ENCODE results near the gene WDR76. TPM values are rescaled to one million over a fixed set of nuclear protein-coding genes. Genes with fewer than 3 reads are reported as not detected.

WDR76 gene
- total RNA-seq, 4 donors from 2014 or later, result 6.4 to 11.4 (median 10.1) TPM

- TF ChIP-seq, protein P1, sequence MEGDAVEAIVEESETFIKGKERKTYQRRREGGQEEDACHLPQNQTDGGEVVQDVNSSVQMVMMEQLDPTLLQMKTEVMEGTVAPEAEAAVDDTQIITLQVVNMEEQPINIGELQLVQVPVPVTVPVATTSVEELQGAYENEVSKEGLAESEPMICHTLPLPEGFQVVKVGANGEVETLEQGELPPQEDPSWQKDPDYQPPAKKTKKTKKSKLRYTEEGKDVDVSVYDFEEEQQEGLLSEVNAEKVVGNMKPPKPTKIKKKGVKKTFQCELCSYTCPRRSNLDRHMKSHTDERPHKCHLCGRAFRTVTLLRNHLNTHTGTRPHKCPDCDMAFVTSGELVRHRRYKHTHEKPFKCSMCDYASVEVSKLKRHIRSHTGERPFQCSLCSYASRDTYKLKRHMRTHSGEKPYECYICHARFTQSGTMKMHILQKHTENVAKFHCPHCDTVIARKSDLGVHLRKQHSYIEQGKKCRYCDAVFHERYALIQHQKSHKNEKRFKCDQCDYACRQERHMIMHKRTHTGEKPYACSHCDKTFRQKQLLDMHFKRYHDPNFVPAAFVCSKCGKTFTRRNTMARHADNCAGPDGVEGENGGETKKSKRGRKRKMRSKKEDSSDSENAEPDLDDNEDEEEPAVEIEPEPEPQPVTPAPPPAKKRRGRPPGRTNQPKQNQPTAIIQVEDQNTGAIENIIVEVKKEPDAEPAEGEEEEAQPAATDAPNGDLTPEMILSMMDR (IDR thresholded peaks at IDR 0.05), result peak in 2 of 4 experiments; percentile 38 to 50
- TF ChIP-seq EP300 (IDR thresholded peaks at IDR 0.05), result no peak
- Histone ChIP-seq H3K9me3 (no peaks in the 10 kb centered on the region), H3K27ac (no peak overlapping the region), H3K4me1 (no peaks in the 10 kb centered on the region), H3K4me3 (no peak overlapping the region), H3K27me3 (no peaks in the 10 kb centered on the region), H3K36me3 (peaks cover 0 to 16% of the 10 kb centered on the region in 2 donors)
- 35 to 44% methylated on average over 5 to 6 of the region's 6 CpGs for WGBS, 2 donors (ENCODE audit: low coverage in 1 of 2)
- no peak for ATAC-seq
These were observed 45.7 kb downstream of the WDR76 start for GRCh38 chr15:43872416-43873020.

- no peaks in the 10 kb centered on the region for H3K4me1 ChIP-seq
- whole genome bisulfite sequencing, 2 donors (ENCODE audit: low coverage in 1 of 2), result 93 to 100% methylated on average over 1 to 8 of the region's 10 CpGs
- TF ChIP-seq POLR2A (IDR thresholded peaks at IDR 0.05) (no peak), EP300 (IDR thresholded peaks at IDR 0.05) (no peak), POLR2AphosphoS5 (IDR thresholded peaks at IDR 0.05) (no peak)
- H3K36me3 ChIP-seq, result peaks cover 0 to 16% of the 10 kb centered on the region in 2 donors
- H3K27me3 ChIP-seq, result no peaks in the 10 kb centered on the region
- H3K9me3 ChIP-seq, result no peaks in the 10 kb centered on the region
- no peak overlapping the region for H3K27ac ChIP-seq
- H3K4me3 ChIP-seq, result no peak overlapping the region
- no peak for ATAC-seq
These were observed 46.8 kb downstream of the WDR76 start for GRCh38 chr15:43873651-43874050.

- no peak overlapping the region for H3K27ac ChIP-seq
- 100% methylated on average over 2 to 3 of the region's 3 CpGs for WGBS, 2 donors (ENCODE audit: low coverage in 1 of 2)
- no peak for TF ChIP-seq EP300 (IDR thresholded peaks at IDR 0.05)
- TF ChIP-seq, protein P1 (IDR thresholded peaks at IDR 0.05), result no peak
- no peak for TF ChIP-seq POLR2A (IDR thresholded peaks at IDR 0.05)
- no peak for TF ChIP-seq POLR2AphosphoS5 (IDR thresholded peaks at IDR 0.05)
- no peaks in the 10 kb centered on the region for H3K27me3 ChIP-seq
- ATAC-seq, result no peak
- no peak overlapping the region for H3K4me3 ChIP-seq
- H3K9me3 ChIP-seq, result no peaks in the 10 kb centered on the region
- H3K36me3 ChIP-seq, result peaks cover 0 to 16% of the 10 kb centered on the region in 2 donors
- H3K4me1 ChIP-seq, result no peaks in the 10 kb centered on the region
These were observed 50.1 kb downstream of the WDR76 start for GRCh38 chr15:43876872-43877271.

GRCh38 chr15:43877371-43877770 lies 50.6 kb downstream of the WDR76 start:
- 96 to 100% methylated on average over 3 of the region's 4 CpGs for WGBS, 2 donors (ENCODE audit: low coverage in 1 of 2)
- Histone ChIP-seq H3K27ac (no peak overlapping the region), H3K9me3 (no peaks in the 10 kb centered on the region), H3K36me3 (peaks cover 0 to 16% of the 10 kb centered on the region in 2 donors), H3K27me3 (no peaks in the 10 kb centered on the region), H3K4me3 (no peak overlapping the region), H3K4me1 (no peaks in the 10 kb centered on the region)
- TF ChIP-seq EP300 (IDR thresholded peaks at IDR 0.05) (no peak), POLR2AphosphoS5 (IDR thresholded peaks at IDR 0.05) (no peak)
- ATAC-seq, result no peak

- no peak for ATAC-seq
- TF ChIP-seq POLR2A (IDR thresholded peaks at IDR 0.05) (no peak), POLR2AphosphoS5 (IDR thresholded peaks at IDR 0.05) (no peak), EP300 (IDR thresholded peaks at IDR 0.05) (no peak)
- TF ChIP-seq, protein P1 (IDR thresholded peaks at IDR 0.05), result no peak
- WGBS, 2 donors (ENCODE audit: low coverage in 1 of 2), result 78 to 88% methylated on average over 1 of the region's 2 CpGs
- Histone ChIP-seq H3K4me1 (no peaks in the 10 kb centered on the region), H3K27ac (no peak overlapping the region), H3K9me3 (no peaks in the 10 kb centered on the region), H3K27me3 (no peaks in the 10 kb centered on the region), H3K36me3 (peaks cover 0 to 16% of the 10 kb centered on the region in 2 donors), H3K4me3 (no peak overlapping the region)
These were observed 51.6 kb downstream of the WDR76 start for GRCh38 chr15:43878446-43878845.

All from gastroesophageal sphincter (tissue), 4 donors.